Measurements from ENCODE around the gene FNIP1.

Gene FNIP1

GRCh38 chr5:131671409-131671808, 125.4 kb downstream of the FNIP1 start:
- H3K27me3 ChIP-seq (ENCODE audit: control insufficient read depth, insufficient read depth, low read length): no peaks in the 10 kb centered on the region
- H3K4me1 ChIP-seq (ENCODE audit: control insufficient read depth, insufficient read depth, low read length): no peaks in the 10 kb centered on the region
- no peaks in the 10 kb centered on the region for H3K9me3 ChIP-seq (ENCODE audit: control insufficient read depth, insufficient read depth, low read length)
- H3K4me3 ChIP-seq (ENCODE audit: low read length): no peak overlapping the region
- H3K27ac ChIP-seq (ENCODE audit: low read length): no peak overlapping the region
- H3K36me3 ChIP-seq (ENCODE audit: control insufficient read depth, insufficient read depth, low read length): peaks cover 2% of the 10 kb centered on the region; the same call in 1 of the 2 replicates
- no peak for DNase-seq (ENCODE audit: low read depth, low spot score)

GRCh38 chr5:131664929-131665328, 131.9 kb downstream of the FNIP1 start:
- Histone ChIP-seq H3K36me3 (ENCODE audit: control insufficient read depth, insufficient read depth, low read length) (no peaks in the 10 kb centered on the region; the same call in 1 of the 2 replicates), H3K9me3 (ENCODE audit: control insufficient read depth, insufficient read depth, low read length) (no peaks in the 10 kb centered on the region), H3K27ac (ENCODE audit: low read length) (no peak overlapping the region), H3K27me3 (ENCODE audit: control insufficient read depth, insufficient read depth, low read length) (no peaks in the 10 kb centered on the region), H3K4me3 (ENCODE audit: low read length) (no peak overlapping the region), H3K4me1 (ENCODE audit: control insufficient read depth, insufficient read depth, low read length) (no peaks in the 10 kb centered on the region)
- WGBS (ENCODE audit: insufficient coverage, insufficient read length): no CpG with 5 or more reads among the region's 1 CpG
- DNase-seq (ENCODE audit: low read depth, low spot score): no peak

DNA sequence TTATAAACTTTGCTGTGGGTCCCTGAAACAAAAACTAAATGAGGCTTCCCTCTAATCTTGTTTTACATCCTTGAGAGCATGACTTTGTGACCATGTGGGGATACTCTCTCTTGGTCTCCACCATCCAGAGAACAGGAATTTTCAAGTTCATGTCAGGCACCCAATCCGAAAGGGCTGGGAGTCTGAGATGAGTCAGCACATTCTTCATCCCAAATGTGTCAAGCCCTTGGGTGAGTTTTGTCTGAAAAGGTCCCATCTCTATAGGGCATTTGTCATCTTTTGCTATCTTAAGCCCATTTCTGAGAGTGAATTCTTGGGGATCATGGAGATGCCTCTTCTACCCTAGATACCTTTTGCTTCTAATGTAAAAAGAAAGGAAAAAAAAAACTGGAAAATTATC, 134.9 kb downstream of the FNIP1 start:
- Histone ChIP-seq H3K9me3 (ENCODE audit: control insufficient read depth, insufficient read depth, low read length) (no peaks in the 10 kb centered on the region), H3K4me1 (ENCODE audit: control insufficient read depth, insufficient read depth, low read length) (no peaks in the 10 kb centered on the region), H3K4me3 (ENCODE audit: low read length) (no peak overlapping the region), H3K27ac (ENCODE audit: low read length) (no peak overlapping the region), H3K27me3 (ENCODE audit: control insufficient read depth, insufficient read depth, low read length) (no peaks in the 10 kb centered on the region), H3K36me3 (ENCODE audit: control insufficient read depth, insufficient read depth, low read length) (peaks cover 4% of the 10 kb centered on the region; the same call in 1 of the 2 replicates)
- DNase-seq (ENCODE audit: low read depth, low spot score): no peak
- WGBS (ENCODE audit: insufficient coverage, insufficient read length): no CpG with 5 or more reads among the region's 1 CpG

DNA sequence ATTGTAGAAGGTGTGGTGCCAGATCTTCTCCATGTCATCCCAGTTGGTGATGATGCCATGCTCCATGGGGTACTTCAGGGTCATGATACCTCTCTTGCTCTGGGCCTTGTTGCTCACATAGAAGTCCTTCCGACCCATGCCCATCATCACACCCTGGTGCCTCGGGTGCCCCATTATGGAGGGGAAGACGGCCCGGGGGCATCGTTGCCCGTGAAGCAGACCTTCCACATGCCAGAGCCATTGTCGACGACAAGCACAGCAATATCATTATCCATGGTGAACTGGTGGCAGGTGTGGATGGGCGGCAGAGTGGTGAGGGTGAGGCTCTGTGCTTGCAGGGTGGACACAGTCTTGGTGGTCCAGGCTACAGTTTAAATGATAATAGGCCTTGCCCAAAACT, 137.0 kb downstream of the FNIP1 start:
- H3K27ac ChIP-seq (ENCODE audit: low read length): no peak overlapping the region
- H3K9me3 ChIP-seq (ENCODE audit: control insufficient read depth, insufficient read depth, low read length): no peaks in the 10 kb centered on the region
- no CpG with 5 or more reads among the region's 9 CpGs for WGBS (ENCODE audit: insufficient coverage, insufficient read length)
- H3K36me3 ChIP-seq (ENCODE audit: control insufficient read depth, insufficient read depth, low read length): peaks cover 4% of the 10 kb centered on the region; the same call in 1 of the 2 replicates
- no peak overlapping the region for H3K4me3 ChIP-seq (ENCODE audit: low read length)
- no peak for DNase-seq (ENCODE audit: low read depth, low spot score)
- no peaks in the 10 kb centered on the region for H3K27me3 ChIP-seq (ENCODE audit: control insufficient read depth, insufficient read depth, low read length)
- H3K4me1 ChIP-seq (ENCODE audit: control insufficient read depth, insufficient read depth, low read length): no peaks in the 10 kb centered on the region

DNA sequence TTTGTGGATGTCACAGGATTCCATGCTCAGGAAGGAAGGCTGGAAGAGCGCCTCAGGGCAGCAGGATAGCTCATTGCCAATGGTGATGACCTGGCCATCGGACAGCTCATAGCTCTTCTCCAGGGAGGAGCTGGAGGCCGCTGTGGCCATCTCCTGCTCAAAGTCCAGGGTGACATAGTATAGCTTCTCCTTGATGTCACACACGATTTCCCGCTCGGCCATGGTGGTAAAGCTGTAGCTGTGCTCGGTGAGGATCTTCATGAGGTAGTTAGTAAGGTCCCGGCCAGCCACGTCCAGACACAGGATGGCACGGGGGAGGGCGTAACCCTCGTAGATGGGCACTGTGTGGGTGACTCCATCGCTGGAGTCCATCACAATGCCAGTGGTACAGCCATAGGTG, 137.5 kb downstream of the FNIP1 start:
- no CpG with 5 or more reads among the region's 13 CpGs for WGBS (ENCODE audit: insufficient coverage, insufficient read length)
- DNase-seq (ENCODE audit: low read depth, low spot score): no peak
- Histone ChIP-seq H3K4me1 (ENCODE audit: control insufficient read depth, insufficient read depth, low read length) (no peaks in the 10 kb centered on the region), H3K9me3 (ENCODE audit: control insufficient read depth, insufficient read depth, low read length) (no peaks in the 10 kb centered on the region), H3K36me3 (ENCODE audit: control insufficient read depth, insufficient read depth, low read length) (peaks cover 4% of the 10 kb centered on the region; the same call in 1 of the 2 replicates), H3K4me3 (ENCODE audit: low read length) (no peak overlapping the region), H3K27me3 (ENCODE audit: control insufficient read depth, insufficient read depth, low read length) (no peaks in the 10 kb centered on the region), H3K27ac (ENCODE audit: low read length) (no peak overlapping the region)

DNA sequence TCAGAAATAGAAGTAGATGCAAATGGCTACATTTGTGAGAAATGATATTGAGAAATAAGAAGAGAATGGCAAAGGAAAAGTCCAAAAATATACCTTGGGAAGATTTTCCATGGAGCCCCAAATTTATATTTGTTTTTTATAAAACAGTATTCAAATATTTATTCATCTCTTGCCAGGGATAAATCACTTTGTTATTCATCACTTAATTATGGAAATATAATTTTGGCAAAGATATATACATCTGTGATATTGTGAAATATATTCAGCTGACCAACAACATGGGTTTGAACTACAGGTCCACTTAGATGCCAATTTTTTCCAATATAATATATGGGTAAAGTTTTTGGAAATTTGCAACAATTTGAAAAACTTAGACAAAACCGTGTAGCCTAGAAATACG, 142.0 kb downstream of the FNIP1 start:
- no peak overlapping the region for H3K27ac ChIP-seq (ENCODE audit: low read length)
- no peaks in the 10 kb centered on the region for H3K27me3 ChIP-seq (ENCODE audit: control insufficient read depth, insufficient read depth, low read length)
- H3K4me3 ChIP-seq (ENCODE audit: low read length): no peak overlapping the region
- DNase-seq (ENCODE audit: low read depth, low spot score): no peak
- H3K36me3 ChIP-seq (ENCODE audit: control insufficient read depth, insufficient read depth, low read length): 0 out of 2 replicates have a peak, but pooled peaks cover 4% of the 10 kb centered on the region
- no peaks in the 10 kb centered on the region for H3K9me3 ChIP-seq (ENCODE audit: control insufficient read depth, insufficient read depth, low read length)
- H3K4me1 ChIP-seq (ENCODE audit: control insufficient read depth, insufficient read depth, low read length): no peaks in the 10 kb centered on the region
- WGBS (ENCODE audit: insufficient coverage, insufficient read length): no CpG with 5 or more reads among the region's 2 CpGs

DNA sequence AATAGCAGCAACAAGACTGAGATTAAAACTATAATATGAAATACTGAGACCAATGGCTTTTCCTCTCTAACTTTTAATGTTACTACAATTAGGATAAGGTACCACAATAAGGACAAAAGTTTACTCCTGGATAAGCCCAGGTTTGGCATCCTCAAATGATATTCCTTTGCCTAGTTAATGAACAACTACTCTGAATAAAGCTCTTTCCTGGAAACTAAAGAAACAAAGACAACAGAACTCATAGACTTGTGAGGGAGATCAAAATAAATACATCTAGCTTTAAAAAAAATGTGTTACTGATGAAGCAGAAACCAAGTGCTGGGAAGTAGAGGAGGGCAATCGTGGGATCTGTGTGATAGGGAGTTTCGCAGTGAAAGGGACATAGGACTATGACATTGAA, 142.5 kb downstream of the FNIP1 start:
- no peaks in the 10 kb centered on the region for H3K36me3 ChIP-seq (ENCODE audit: control insufficient read depth, insufficient read depth, low read length)
- no peaks in the 10 kb centered on the region for H3K9me3 ChIP-seq (ENCODE audit: control insufficient read depth, insufficient read depth, low read length)
- no peak overlapping the region for H3K4me3 ChIP-seq (ENCODE audit: low read length)
- H3K27me3 ChIP-seq (ENCODE audit: control insufficient read depth, insufficient read depth, low read length): no peaks in the 10 kb centered on the region
- no peak overlapping the region for H3K27ac ChIP-seq (ENCODE audit: low read length)
- WGBS (ENCODE audit: insufficient coverage, insufficient read length): no CpG with 5 or more reads among the region's 2 CpGs
- no peak for DNase-seq (ENCODE audit: low read depth, low spot score)
- H3K4me1 ChIP-seq (ENCODE audit: control insufficient read depth, insufficient read depth, low read length): no peaks in the 10 kb centered on the region

GRCh38 chr5:131649161-131649560, 147.7 kb downstream of the FNIP1 start:
- WGBS (ENCODE audit: insufficient coverage, insufficient read length): no CpG with 5 or more reads among the region's 3 CpGs

GRCh38 chr5:131647048-131647769, 149.6 kb downstream of the FNIP1 start:
- no peak overlapping the region for H3K27ac ChIP-seq (ENCODE audit: low read length)
- WGBS (ENCODE audit: insufficient coverage, insufficient read length): no CpG with 5 or more reads among the region's 10 CpGs
- no peaks in the 10 kb centered on the region for H3K27me3 ChIP-seq (ENCODE audit: control insufficient read depth, insufficient read depth, low read length)
- H3K36me3 ChIP-seq (ENCODE audit: control insufficient read depth, insufficient read depth, low read length): no peaks in the 10 kb centered on the region
- H3K9me3 ChIP-seq (ENCODE audit: control insufficient read depth, insufficient read depth, low read length): no peaks in the 10 kb centered on the region
- H3K4me1 ChIP-seq (ENCODE audit: control insufficient read depth, insufficient read depth, low read length): no peaks in the 10 kb centered on the region
- DNase-seq (ENCODE audit: low read depth, low spot score): no peak
- H3K4me3 ChIP-seq (ENCODE audit: low read length): no peak overlapping the region

More at GRCh38 chr5:131649161-131649560, 147.7 kb downstream of the FNIP1 start:
- Histone ChIP-seq H3K27me3 (ENCODE audit: control insufficient read depth, insufficient read depth, low read length) (no peaks in the 10 kb centered on the region), H3K4me3 (ENCODE audit: low read length) (no peak overlapping the region), H3K27ac (ENCODE audit: low read length) (no peak overlapping the region), H3K9me3 (ENCODE audit: control insufficient read depth, insufficient read depth, low read length) (no peaks in the 10 kb centered on the region), H3K4me1 (ENCODE audit: control insufficient read depth, insufficient read depth, low read length) (no peaks in the 10 kb centered on the region), H3K36me3 (ENCODE audit: control insufficient read depth, insufficient read depth, low read length) (no peaks in the 10 kb centered on the region)
- no peak for DNase-seq (ENCODE audit: low read depth, low spot score)

DNA sequence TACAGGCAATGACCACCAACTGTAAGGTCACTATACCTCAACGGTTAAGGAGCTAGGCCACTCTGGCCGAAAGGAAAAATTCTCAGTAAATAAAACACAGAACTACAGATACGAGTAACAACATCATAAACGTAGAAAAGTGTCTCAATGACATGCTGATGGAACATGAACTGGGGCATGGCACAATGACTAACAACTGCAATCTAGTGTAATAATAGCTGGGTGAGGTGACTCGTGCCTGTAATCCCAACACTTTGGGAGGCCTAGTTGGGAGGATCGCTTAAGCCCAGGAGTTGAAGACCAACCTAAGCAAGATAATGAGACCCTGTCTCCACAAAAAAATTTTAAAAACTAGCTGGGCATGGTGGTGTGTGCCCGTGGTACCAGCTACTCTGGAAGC, 152.0 kb downstream of the FNIP1 start:
- no peak overlapping the region for H3K4me3 ChIP-seq (ENCODE audit: low read length)
- H3K9me3 ChIP-seq (ENCODE audit: control insufficient read depth, insufficient read depth, low read length): no peaks in the 10 kb centered on the region
- no peaks in the 10 kb centered on the region for H3K4me1 ChIP-seq (ENCODE audit: control insufficient read depth, insufficient read depth, low read length)
- no peaks in the 10 kb centered on the region for H3K27me3 ChIP-seq (ENCODE audit: control insufficient read depth, insufficient read depth, low read length)
- WGBS (ENCODE audit: insufficient coverage, insufficient read length): no CpG with 5 or more reads among the region's 7 CpGs
- no peaks in the 10 kb centered on the region for H3K36me3 ChIP-seq (ENCODE audit: control insufficient read depth, insufficient read depth, low read length)
- H3K27ac ChIP-seq (ENCODE audit: low read length): no peak overlapping the region
- no peak for DNase-seq (ENCODE audit: low read depth, low spot score)

GRCh38 chr5:131644370-131644769, 152.4 kb downstream of the FNIP1 start:
- H3K27me3 ChIP-seq (ENCODE audit: control insufficient read depth, insufficient read depth, low read length): no peaks in the 10 kb centered on the region
- no CpG with 5 or more reads among the region's 1 CpG for WGBS (ENCODE audit: insufficient coverage, insufficient read length)
- DNase-seq (ENCODE audit: low read depth, low spot score): no peak
- no peaks in the 10 kb centered on the region for H3K9me3 ChIP-seq (ENCODE audit: control insufficient read depth, insufficient read depth, low read length)
- no peak overlapping the region for H3K4me3 ChIP-seq (ENCODE audit: low read length)
- H3K27ac ChIP-seq (ENCODE audit: low read length): no peak overlapping the region
- no peaks in the 10 kb centered on the region for H3K4me1 ChIP-seq (ENCODE audit: control insufficient read depth, insufficient read depth, low read length)
- H3K36me3 ChIP-seq (ENCODE audit: control insufficient read depth, insufficient read depth, low read length): no peaks in the 10 kb centered on the region
